ENCODE results near the gene CD59. TPM values are rescaled to one million over a fixed set of nuclear protein-coding genes. Genes with fewer than 3 reads are reported as not detected.

CD59 gene
- total RNA-seq, 2 experiments from 2014 or later = 35.2 to 37.8 TPM

DNA sequence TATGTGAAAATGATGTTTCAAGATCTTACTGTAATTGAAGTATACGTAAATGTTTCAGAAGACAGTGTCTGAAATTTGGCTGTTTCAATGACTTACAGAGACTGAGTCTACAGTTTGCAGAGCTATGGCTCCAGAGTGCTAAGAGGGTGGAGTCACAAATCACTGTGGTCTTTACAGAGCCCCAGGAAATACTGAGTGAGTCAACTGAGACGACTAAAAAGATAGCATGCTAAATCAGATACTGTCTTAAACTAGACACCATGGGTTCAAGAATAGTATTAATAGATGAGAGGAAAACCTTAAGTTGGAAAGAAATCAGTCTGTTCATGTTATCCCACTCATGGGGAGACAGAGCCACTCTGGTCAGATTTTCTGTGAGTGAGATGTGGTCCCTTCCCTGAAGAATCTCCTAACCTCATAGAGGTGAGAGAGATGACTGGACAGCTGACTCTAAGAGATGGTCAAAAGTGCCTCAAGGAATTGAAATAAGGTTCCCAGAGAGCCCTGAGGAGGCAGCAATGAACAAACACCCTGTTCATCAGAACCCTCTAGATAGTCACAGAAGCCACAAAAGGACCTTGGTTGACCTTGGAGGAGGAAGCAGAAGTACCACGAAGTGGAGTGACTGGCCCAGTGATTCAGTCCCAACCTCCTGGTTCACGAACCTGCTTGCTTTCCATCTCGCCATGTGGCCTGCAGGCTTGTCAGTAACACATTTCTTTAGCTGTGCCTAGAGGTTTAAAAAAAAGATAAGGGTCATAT, 65.8 kb downstream of the CD59 start:
- no peaks in the 10 kb centered on the region for H3K4me1 ChIP-seq (ENCODE audit: insufficient read depth, low read length)
- H3K4me1 Mint-ChIP-seq (ENCODE audit: low read depth) = no peaks in the 10 kb centered on the region
- H3K36me3 ChIP-seq (ENCODE audit: insufficient read depth, low read length) = no peaks in the 10 kb centered on the region
- ChIA-PET POLR2A (no interaction called here), CTCF (no interaction called here)
- TF ChIP-seq, protein P1, sequence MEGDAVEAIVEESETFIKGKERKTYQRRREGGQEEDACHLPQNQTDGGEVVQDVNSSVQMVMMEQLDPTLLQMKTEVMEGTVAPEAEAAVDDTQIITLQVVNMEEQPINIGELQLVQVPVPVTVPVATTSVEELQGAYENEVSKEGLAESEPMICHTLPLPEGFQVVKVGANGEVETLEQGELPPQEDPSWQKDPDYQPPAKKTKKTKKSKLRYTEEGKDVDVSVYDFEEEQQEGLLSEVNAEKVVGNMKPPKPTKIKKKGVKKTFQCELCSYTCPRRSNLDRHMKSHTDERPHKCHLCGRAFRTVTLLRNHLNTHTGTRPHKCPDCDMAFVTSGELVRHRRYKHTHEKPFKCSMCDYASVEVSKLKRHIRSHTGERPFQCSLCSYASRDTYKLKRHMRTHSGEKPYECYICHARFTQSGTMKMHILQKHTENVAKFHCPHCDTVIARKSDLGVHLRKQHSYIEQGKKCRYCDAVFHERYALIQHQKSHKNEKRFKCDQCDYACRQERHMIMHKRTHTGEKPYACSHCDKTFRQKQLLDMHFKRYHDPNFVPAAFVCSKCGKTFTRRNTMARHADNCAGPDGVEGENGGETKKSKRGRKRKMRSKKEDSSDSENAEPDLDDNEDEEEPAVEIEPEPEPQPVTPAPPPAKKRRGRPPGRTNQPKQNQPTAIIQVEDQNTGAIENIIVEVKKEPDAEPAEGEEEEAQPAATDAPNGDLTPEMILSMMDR (IDR thresholded peaks at IDR 0.05) = no peak
- ATAC-seq (ENCODE audit: poor library complexity) = no peak
- no peak overlapping the region for H3K27ac ChIP-seq (ENCODE audit: low read depth in 1 of 2, low read length in 2 of 2)
- H3K9me3 Mint-ChIP-seq = no peaks in the 10 kb centered on the region
- DNase-seq = no peak
- intact Hi-C loops (cut with DNase I, micrococcal nuclease) = no loop called here
- no peak overlapping the region for H3K27ac Mint-ChIP-seq
- H3K4me3 Mint-ChIP-seq = no peak overlapping the region
- H3K4me3 ChIP-seq (ENCODE audit: low read length) = no peak overlapping the region
- H3K9me3 ChIP-seq (ENCODE audit: control insufficient read depth in 1 of 2, insufficient read depth in 1 of 2, low read length in 2 of 2) = peaks cover 0 to 3% of the 10 kb centered on the region in 2 experiments
- H3K27me3 Mint-ChIP-seq = peaks cover 25% of the 10 kb centered on the region
- no peaks in the 10 kb centered on the region for H3K27me3 ChIP-seq (ENCODE audit: control insufficient read depth in 1 of 2, insufficient read depth in 2 of 2, low read length in 2 of 2)
- H3K36me3 Mint-ChIP-seq (ENCODE audit: low read depth) = no peaks in the 10 kb centered on the region

DNA sequence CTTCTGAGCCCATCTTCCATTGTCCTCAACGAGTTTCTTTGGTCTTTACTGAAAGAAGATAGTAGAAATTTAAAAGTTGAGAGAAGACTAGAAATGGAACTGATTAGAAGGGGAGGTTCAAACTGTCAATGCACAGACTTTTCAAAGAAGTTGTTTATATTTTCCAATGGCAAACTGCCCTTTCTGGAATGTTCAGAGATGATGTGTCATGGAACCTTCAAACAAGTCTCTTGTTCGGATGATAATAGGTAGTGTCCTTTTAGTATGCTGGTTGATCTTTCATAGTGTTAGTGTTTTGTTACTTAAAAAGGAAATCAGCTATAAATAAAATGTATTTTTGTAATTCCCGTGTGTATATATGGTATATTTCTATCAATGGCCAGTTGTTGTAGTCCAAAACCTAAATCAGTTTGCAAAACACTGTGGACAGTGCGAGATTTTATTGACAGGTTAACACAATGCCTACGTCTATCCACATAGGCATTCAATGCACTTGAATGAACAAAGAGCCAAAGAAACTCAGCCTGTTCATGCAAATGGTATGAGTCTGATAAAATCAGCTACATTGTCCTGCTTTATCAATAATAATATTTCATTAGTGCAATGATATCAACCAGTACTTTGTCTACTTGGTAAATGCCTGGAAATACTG, 66.5 kb downstream of the CD59 start:
- H3K4me3 ChIP-seq (ENCODE audit: low read length) = no peak overlapping the region
- H3K36me3 Mint-ChIP-seq (ENCODE audit: low read depth) = no peaks in the 10 kb centered on the region

DNA sequence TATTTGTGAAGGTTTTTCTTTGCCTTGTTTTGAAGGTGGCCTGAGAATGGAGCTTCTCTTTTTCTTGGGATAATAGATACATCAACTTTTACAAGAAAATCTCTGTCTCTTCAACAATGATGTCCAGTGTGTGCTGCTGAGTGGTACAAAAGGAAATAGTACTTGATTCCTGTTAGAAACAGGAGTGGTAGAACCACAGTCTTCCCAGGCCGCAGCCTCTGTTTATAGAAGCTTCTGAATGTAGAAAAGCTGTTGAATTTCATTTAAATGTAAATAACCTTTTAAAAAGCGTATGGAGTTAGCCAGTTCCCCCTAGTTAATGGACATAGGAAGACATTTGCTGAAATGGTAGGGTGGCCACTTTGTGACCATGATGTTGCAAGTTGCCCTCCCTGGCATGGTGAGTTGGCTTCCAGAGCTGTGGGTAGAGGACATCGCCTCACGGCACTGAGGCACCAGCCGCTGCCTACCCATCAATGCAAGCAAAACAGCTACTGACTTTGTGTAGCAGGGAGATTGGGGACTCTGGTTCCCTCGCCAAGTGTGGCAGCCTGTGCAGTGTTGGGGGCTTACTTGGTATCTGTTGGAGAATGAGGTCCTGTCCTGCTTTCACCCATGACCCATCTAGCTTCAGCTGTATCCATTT, 67.1 kb downstream of the CD59 start:
- no peak overlapping the region for H3K27ac ChIP-seq (ENCODE audit: low read depth in 1 of 2, low read length in 2 of 2)
- no peak overlapping the region for H3K27ac Mint-ChIP-seq
- peaks cover 0 to 3% of the 10 kb centered on the region in 2 experiments for H3K9me3 ChIP-seq (ENCODE audit: control insufficient read depth in 1 of 2, insufficient read depth in 1 of 2, low read length in 2 of 2)
- ChIA-PET POLR2A (no interaction called here), CTCF (no interaction called here)
- intact Hi-C loops (cut with DNase I, micrococcal nuclease) = no loop called here
- no peaks in the 10 kb centered on the region for H3K4me1 ChIP-seq (ENCODE audit: insufficient read depth, low read length)
- H3K4me1 Mint-ChIP-seq (ENCODE audit: low read depth) = no peaks in the 10 kb centered on the region
- H3K9me3 Mint-ChIP-seq = no peaks in the 10 kb centered on the region
- no peak for ATAC-seq (ENCODE audit: poor library complexity)
- no peak for DNase-seq
- no peak overlapping the region for H3K4me3 ChIP-seq (ENCODE audit: low read length)
- H3K27me3 ChIP-seq (ENCODE audit: control insufficient read depth in 1 of 2, insufficient read depth in 2 of 2, low read length in 2 of 2) = no peaks in the 10 kb centered on the region
- peaks cover 25% of the 10 kb centered on the region for H3K27me3 Mint-ChIP-seq
- TF ChIP-seq, protein P1 (IDR thresholded peaks at IDR 0.05) = no peak
- H3K36me3 ChIP-seq (ENCODE audit: insufficient read depth, low read length) = no peaks in the 10 kb centered on the region
- H3K4me3 Mint-ChIP-seq = no peak overlapping the region
- no peaks in the 10 kb centered on the region for H3K36me3 Mint-ChIP-seq (ENCODE audit: low read depth)

More for the DNA sequence above, 66.5 kb downstream of the CD59 start:
- DNase-seq = no peak
- Mint-ChIP-seq H3K9me3 (no peaks in the 10 kb centered on the region), H3K27ac (no peak overlapping the region), H3K27me3 (peaks cover 25% of the 10 kb centered on the region), H3K4me3 (no peak overlapping the region), H3K4me1 (ENCODE audit: low read depth) (no peaks in the 10 kb centered on the region)
- no peak for ATAC-seq (ENCODE audit: poor library complexity)
- Histone ChIP-seq H3K27me3 (ENCODE audit: control insufficient read depth in 1 of 2, insufficient read depth in 2 of 2, low read length in 2 of 2) (no peaks in the 10 kb centered on the region), H3K36me3 (ENCODE audit: insufficient read depth, low read length) (no peaks in the 10 kb centered on the region), H3K27ac (ENCODE audit: low read depth in 1 of 2, low read length in 2 of 2) (no peak overlapping the region), H3K9me3 (ENCODE audit: control insufficient read depth in 1 of 2, insufficient read depth in 1 of 2, low read length in 2 of 2) (peaks cover 0 to 3% of the 10 kb centered on the region in 2 experiments), H3K4me1 (ENCODE audit: insufficient read depth, low read length) (no peaks in the 10 kb centered on the region)
- intact Hi-C loops (cut with DNase I, micrococcal nuclease) = no loop called here
- TF ChIP-seq, protein P1 (IDR thresholded peaks at IDR 0.05) = no peak
- POLR2A ChIA-PET = no interaction called here
- CTCF ChIA-PET = no interaction called here

All from CD4-positive, alpha-beta T cell (primary cell).